HL-60 (cell line): ENCODE data around the gene TTI1.

Experiments used
- DNase-seq, 2 experiments: peaks; one replicate each; pipeline ENCODE4 v3.0.0-alpha.2; 2010 to 2020; ENCODE audit warnings: low read depth in 1 of 2, low spot score in 1 of 2
- H3K27ac ChIP-seq: fragments of 250-450 bp; sonication (Bioruptor Pico); replicated peaks from 2 replicates; pipeline ENCODE4 v1.5.1; 2020; ENCODE audit warnings: mild to moderate bottlenecking, moderate library complexity
- H3K27me3 ChIP-seq: fragments of 250-450 bp; sonication (Bioruptor Pico); 2 replicates; pipeline ENCODE4 v1.5.1; 2021; ENCODE audit warnings: mild to moderate bottlenecking, moderate library complexity; ENCODE audit not compliant: insufficient read depth, poor library complexity, severe bottlenecking
- H3K4me3 ChIP-seq: replicated peaks from 2 replicates; pipeline ENCODE4 v1.5.1; 2011; ENCODE audit warnings: mild to moderate bottlenecking, control low read depth, low read length; ENCODE audit not compliant: insufficient read depth
- GABPA ChIP-seq: IDR thresholded peaks from 2 replicates; pipeline ENCODE4 v1.6.1; 2012; ENCODE audit warnings: low read depth
- POLR2AphosphoS5 ChIP-seq: IDR thresholded peaks from 2 replicates; pipeline ENCODE4 v1.6.1; 2012; ENCODE audit warnings: low read depth
- SPI1 ChIP-seq: IDR thresholded peaks from 2 replicates; pipeline ENCODE4 v1.6.1; 2012; ENCODE audit warnings: low read depth, mild to moderate bottlenecking, borderline replicate concordance
- TF ChIP-seq, protein P1 (sequence below): IDR thresholded peaks from one replicate; pipeline ENCODE4 v1.5.1; 2011; ENCODE audit warnings: low read length, control low read depth, inconsistent platforms; ENCODE audit not compliant: insufficient read depth
- TF ChIP-seq, protein P2 (sequence below): IDR thresholded peaks from 2 replicates; pipeline ENCODE4 v1.6.1; 2012; ENCODE audit warnings: low read depth; ENCODE audit not compliant: insufficient replicate concordance

Gene TTI1

DNA sequence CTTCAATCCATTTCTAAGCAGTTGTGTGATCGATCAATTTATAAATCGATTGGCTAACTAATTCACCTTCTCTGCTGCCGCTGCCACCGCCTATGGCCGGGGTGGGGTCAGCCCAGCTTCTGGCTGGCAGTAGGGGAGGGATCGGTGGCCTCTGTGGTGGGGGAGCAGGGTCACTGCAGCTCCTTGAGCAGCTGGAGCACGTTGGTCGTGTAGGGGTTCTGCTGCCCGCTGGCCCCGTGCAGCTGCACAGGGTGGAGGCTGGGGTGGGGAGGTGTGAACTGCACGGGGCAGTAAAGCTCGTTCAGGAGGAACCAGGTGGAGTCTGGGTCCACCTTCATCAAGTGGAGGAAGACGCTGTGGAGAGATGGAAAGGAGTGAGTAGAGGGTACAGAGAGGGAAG lies 50.0 kb downstream of the TTI1 start:
- TF ChIP-seq POLR2AphosphoS5 (no peak), SPI1 (no peak), GABPA (no peak)
- TF ChIP-seq, protein P1, sequence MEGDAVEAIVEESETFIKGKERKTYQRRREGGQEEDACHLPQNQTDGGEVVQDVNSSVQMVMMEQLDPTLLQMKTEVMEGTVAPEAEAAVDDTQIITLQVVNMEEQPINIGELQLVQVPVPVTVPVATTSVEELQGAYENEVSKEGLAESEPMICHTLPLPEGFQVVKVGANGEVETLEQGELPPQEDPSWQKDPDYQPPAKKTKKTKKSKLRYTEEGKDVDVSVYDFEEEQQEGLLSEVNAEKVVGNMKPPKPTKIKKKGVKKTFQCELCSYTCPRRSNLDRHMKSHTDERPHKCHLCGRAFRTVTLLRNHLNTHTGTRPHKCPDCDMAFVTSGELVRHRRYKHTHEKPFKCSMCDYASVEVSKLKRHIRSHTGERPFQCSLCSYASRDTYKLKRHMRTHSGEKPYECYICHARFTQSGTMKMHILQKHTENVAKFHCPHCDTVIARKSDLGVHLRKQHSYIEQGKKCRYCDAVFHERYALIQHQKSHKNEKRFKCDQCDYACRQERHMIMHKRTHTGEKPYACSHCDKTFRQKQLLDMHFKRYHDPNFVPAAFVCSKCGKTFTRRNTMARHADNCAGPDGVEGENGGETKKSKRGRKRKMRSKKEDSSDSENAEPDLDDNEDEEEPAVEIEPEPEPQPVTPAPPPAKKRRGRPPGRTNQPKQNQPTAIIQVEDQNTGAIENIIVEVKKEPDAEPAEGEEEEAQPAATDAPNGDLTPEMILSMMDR, result no peak
- TF ChIP-seq, protein P2, sequence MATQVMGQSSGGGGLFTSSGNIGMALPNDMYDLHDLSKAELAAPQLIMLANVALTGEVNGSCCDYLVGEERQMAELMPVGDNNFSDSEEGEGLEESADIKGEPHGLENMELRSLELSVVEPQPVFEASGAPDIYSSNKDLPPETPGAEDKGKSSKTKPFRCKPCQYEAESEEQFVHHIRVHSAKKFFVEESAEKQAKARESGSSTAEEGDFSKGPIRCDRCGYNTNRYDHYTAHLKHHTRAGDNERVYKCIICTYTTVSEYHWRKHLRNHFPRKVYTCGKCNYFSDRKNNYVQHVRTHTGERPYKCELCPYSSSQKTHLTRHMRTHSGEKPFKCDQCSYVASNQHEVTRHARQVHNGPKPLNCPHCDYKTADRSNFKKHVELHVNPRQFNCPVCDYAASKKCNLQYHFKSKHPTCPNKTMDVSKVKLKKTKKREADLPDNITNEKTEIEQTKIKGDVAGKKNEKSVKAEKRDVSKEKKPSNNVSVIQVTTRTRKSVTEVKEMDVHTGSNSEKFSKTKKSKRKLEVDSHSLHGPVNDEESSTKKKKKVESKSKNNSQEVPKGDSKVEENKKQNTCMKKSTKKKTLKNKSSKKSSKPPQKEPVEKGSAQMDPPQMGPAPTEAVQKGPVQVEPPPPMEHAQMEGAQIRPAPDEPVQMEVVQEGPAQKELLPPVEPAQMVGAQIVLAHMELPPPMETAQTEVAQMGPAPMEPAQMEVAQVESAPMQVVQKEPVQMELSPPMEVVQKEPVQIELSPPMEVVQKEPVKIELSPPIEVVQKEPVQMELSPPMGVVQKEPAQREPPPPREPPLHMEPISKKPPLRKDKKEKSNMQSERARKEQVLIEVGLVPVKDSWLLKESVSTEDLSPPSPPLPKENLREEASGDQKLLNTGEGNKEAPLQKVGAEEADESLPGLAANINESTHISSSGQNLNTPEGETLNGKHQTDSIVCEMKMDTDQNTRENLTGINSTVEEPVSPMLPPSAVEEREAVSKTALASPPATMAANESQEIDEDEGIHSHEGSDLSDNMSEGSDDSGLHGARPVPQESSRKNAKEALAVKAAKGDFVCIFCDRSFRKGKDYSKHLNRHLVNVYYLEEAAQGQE, result no peak
- DNase-seq, result no peak
- Histone ChIP-seq H3K27ac (no peak overlapping the region), H3K4me3 (no peak overlapping the region), H3K27me3 (no peaks in the 10 kb centered on the region)

DNA sequence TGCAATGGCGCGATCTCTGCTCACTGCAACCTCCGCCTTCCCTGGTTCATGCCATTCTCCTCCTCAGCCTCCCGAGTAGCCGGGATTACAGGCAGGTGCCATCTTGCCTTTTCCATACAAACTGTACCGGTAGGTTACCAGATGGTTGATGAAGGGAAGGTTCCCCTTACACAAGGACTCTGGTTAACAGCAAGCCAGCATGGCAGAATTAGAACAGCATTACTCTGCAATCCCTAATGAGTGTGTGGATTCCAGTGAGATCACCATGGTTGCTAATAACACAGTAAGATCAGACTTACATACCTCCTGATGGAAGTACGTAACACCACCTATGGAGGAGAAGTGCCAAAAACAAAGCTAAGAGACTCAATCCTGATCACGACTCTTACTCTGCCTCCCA lies 51.7 kb downstream of the TTI1 start:
- no peak overlapping the region for H3K4me3 ChIP-seq
- H3K27ac ChIP-seq, result no peak overlapping the region
- TF ChIP-seq, protein P2, result no peak
- TF ChIP-seq POLR2AphosphoS5 (no peak), SPI1 (no peak), GABPA (no peak)
- TF ChIP-seq, protein P1, result no peak
- DNase-seq, result no peak
- H3K27me3 ChIP-seq, result no peaks in the 10 kb centered on the region

DNA sequence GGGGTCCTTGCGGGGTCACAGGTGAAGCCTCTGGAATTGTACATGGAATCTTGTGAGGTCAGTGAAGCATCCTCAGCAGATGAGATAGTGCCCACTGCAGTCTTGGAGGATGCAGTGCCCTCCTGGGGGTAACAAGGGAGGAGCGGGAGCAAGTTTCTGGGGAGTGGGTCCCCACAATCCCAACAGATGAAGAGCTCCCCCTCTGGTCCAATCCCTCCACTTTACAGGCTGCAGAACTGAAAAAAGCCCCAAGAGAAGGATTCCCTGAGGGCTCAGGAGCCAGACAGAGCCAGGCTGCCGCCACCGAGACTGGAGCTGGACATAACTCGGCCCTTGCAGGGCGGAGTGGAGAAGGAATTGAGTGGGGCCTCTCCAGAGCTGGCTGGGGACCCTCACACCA lies 52.4 kb downstream of the TTI1 start:
- Histone ChIP-seq H3K27me3 (no peaks in the 10 kb centered on the region), H3K27ac (no peak overlapping the region), H3K4me3 (no peak overlapping the region)
- TF ChIP-seq GABPA (no peak), SPI1 (no peak), POLR2AphosphoS5 (no peak)
- TF ChIP-seq, protein P2, result no peak
- TF ChIP-seq, protein P1, result no peak
- DNase-seq, result no peak
